ENCODE results near the gene TBX4.

Gene TBX4

DNA sequence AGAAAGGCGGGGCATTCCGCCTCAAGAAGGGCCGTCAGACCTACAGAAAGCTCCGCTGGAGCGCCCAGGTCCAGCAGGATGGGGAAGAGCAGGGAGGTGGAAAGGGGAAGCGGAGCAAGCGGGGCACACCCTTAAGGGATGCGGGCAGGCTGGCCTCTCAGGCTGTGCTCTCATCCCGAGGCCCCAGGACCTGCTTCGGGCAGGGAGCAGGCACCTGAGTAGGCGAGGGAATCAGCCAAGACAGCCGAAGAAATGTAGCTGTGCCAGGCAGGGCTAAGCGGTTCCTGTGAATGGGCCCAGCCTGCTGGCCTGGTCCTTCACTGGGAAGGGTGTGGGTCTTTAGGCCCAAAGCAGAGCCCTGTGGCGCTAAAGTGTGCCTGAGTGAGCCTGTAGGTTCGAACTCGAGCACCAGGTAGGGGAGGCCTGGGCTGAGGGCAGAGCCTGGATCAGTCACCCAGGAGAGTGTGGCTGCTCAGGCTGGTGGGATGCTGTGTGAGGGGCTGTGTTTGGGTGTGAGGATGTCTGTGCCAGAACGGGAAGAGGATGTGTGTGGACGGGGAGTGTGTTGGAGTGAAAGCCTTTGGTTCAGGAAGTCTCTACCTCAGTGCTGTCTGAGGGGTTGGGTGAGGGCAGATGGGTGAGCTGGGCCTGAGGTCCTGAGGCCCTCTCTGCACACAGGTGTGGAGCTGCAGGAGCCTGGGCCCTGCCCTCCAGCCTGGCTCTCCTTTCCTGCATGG, 3.3 kb downstream of the TBX4 start:
- DNase-seq, result no peak

DNA sequence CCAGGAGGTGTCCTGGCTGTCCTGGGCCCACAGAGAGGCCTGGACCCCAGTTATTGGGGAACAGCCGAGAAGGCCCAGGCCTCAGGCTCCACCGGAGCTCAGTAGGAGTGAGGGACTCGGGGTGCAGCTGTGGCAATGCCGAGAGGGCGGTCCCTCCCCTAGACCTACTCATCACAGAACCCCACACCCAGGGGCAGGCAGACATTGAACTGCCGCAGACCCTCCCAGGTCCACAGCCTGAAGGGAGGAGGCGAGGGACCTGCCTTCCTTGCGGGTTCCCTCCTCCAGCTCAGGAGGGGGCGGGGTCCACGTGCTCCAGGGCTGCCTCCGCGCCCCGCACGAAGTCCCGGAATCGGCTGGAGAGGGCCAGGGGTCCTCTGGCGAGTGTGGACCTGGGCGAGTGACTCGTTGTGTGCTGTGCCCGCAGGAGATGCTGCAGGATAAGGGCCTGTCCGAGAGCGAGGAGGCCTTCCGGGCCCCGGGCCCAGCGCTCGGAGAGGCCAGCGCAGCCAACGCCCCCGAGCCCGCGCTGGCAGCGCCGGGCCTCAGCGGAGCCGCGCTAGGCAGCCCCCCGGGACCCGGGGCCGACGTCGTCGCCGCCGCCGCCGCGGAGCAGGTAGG, 3.9 kb downstream of the TBX4 start:
- DNase-seq, result no peak

DNA sequence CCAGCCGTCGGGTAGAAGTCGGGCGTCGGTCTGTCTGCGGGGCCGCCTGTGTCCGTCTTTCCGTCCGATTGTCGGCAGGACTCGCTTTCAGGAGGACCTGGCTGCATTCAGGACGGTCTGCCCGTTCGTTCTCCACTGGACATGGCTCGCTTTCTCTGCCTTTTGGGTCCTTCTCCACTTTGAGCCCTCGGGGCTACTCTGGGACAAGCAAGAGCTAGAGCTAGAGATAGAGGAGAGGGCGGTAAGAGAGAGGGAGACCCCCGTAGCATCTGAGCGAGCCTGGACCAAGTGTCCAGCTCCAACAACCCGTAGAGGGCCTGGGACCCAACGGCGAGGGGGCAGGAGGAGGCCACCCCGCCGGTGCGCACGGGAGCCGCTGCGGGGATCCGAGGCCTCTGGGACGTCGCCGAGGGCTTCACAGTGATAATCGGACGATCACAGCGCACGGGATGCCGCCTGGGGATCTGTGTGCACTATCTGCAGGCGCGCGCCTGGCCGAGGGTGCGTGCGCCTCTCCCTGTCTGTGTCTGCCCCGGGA, 4.5 kb downstream of the TBX4 start:
- DNase-seq, result no peak

DNA sequence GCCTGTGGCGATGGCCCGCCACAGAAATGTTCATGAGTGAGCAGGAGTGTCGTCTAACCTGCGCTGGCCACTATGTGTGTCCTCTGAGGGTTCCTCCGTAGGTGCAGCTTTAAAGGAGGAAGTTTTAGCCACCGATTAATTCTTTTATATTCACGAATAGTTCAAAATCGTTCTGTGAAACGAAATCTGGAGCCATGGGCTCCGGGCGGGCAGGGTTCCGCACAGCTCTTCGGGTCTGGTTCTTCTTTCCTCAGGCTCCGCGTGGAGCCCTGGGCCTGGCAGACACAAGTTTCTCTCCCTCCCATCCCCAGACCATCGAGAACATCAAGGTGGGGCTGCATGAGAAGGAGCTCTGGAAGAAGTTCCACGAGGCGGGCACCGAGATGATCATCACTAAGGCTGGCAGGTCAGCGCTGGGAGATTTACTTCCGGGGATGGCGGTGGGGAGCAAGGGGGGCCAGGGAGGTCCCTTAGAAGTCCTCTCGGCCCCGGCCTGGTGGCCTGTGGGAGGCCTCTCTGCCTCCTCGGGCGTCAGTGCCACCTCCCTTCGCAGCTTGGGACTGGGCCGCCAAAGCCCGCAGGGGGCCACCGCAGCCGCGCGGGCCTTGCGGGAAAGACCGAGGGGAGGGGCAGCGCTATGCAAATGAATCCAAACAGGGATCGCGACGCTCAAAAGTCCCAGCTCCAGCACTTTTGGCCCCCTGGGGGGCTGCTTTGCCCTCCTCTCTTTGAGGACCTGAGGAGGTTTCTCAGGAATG, 5.2 kb downstream of the TBX4 start:
- no peak for DNase-seq

DNA sequence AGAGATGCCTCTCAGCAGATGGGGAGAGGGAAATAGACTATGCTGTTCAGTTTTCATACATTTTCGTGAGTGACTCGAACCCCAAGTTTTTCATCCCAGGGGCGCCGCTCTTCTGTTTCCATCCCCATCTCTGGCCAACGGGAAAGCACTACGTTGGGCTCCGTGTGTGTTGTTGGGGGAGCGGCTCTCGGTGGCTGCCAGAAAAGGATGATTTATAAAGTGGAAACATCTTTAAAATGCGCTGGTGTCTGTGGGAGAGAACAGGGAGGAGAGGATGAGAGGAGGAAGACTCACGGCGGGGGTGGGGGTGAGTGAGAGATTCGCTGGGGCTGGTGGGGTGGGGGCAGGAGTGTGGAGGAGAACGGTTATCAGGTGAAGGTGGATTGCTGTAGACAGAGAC, 5.8 kb downstream of the TBX4 start:
- no peak for DNase-seq

DNA sequence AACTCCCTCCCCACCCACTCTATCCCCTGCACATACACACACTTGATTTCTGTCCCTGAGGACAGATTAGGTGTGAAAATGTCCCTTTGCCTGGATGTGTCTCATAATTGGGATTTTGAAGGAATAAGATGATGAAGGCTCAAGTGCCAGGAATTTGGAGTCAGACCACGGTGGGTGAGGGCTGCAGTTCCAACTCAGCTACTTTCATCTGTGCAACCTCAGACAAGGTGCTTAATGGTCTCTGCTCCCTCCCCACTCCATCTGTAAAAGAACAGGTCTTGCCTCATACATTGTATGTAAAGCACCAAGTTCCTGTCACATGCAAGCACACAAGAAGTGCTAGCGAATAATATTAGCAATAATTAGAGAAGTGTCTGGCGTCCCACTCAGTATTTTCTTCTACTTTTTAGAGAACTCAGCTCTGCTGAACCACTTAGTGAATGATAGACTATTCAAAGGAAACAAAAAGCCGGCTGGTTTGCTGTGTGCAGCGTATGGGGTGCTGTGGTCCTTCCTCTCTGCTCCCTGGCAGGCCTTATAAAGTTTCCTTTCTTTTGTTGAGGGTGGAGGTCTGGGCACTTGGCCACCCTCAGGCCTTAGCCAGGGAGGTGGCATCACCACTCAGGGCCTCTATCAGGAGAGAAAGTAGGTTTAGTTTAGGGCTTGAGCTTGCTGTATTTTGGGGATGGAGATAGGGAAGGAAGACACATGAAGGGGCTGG, 6.4 kb downstream of the TBX4 start:
- no peak for DNase-seq

DNA sequence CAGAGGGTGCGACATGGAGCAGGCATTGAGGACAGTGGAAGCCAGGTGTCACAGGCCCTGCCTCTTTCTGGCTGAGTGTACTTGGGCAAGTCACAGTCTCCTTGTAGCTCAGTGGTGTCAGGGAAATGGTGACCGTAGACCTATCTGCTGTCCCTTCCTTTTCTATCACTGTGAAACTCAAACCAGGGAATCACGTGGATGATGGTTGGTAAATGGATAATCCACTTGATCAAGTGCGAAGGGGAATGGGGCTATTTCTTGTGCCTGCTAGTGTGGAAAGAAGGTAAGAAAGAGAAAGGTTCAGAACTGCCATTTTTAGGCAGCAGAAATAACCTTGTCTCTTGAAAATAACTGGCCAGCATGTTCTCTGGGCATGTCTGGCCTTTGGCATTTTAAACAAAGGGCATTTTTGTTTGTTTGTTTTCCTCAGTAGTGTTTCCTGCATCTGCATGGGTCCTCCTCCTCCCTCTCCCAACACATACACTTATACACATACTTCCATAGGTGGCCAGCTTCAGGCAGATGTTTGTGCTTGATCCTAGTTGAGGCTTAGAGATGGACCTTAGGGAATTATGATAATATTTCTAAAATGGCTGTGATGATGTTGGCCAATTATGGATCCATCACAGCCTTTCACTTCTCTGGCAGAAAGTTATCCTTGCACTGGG, 7.1 kb downstream of the TBX4 start:
- no peak for DNase-seq

DNA sequence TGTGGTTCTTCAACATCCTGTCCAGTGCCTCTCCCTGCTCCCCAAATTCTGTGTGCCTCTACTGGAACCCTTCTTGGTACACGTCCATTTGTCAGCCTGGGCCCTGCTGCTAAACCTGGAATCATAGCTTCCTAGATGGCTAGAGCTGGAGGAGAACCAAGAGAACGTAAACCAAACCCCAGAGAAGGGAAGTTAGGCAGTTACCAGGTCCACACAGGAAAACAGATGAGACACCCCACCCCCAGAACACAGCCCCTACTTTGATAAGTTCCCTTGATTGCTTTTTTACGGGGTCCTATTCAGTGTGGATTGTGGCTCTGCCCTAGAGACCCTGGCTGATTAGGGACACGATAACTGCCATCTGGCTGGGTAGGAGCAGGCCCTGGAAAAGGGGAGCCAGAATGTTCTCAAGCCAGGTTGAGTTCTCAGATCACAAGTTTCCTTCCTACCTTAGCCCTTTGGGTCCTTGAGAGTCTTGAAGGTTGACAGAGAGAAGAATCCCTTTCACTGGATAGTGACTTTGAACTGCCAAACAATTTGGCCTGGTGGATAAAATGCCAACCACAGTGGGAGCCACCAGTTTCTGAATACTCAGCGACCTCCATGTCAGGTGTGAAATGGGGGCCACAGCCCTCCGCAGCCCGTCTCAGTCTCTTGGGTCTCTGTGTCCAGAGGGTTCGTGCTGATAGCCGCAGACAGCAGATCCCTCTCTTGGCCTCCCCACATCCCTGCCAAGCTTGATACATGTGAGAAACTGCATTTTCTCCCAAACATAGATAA, 7.9 kb downstream of the TBX4 start:
- DNase-seq, result no peak

DNA sequence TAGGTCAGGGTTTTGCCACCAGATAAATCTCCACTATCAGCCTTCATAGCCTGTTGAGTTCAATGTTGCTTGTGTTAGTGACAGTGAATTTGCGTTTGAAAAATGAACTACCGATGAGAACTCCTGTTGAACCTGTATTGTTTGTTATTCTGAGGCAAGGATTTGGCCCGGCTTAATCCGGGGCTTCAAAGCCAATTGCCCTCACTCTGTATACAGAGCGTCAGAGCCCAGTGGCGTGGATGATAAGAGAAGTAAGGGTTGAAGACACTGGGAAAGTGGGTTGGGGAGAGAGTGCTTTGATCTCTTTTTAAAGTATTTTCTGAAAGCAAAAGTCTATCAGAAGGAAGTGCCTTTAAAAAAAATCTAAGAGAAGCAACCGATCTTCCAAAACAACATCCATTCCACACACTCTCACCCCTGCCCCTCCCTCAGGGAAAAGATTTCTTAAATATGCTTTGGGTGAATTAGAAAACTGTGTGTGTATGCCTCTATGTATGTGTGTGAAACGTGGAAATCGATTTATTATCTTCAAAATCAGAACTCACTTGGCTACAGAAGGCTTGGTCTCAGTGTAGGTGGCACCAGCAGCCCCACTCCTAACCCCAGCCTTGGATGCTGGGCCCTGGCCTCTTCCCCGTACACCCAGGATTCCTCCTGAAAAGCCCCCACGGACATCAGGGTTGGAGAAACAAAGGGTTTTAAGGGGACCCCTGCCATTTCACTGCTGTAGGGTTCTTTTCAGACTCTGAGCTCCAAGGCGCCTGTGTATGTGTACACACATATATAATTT, 8.8 kb downstream of the TBX4 start:
- DNase-seq, result no peak

DNA sequence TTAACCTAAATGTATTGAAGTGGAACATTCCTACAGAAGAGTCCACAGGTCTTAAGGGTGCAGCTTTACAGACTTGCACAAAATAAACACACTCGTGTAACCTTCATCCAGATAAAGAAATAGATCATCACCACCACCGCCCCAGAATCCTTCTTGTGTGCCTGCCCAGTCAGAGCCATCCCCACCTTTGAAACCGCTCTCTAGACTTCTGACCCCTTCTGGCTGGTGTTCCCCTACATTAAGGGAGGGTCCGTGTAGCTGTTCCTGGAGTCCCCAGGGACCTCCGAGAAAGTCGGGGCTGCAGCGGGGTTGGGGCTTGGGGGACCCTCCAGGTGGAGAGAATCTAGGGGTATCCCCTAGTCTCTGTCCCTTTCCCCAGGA, 9.4 kb downstream of the TBX4 start:
- DNase-seq, result no peak

DNA sequence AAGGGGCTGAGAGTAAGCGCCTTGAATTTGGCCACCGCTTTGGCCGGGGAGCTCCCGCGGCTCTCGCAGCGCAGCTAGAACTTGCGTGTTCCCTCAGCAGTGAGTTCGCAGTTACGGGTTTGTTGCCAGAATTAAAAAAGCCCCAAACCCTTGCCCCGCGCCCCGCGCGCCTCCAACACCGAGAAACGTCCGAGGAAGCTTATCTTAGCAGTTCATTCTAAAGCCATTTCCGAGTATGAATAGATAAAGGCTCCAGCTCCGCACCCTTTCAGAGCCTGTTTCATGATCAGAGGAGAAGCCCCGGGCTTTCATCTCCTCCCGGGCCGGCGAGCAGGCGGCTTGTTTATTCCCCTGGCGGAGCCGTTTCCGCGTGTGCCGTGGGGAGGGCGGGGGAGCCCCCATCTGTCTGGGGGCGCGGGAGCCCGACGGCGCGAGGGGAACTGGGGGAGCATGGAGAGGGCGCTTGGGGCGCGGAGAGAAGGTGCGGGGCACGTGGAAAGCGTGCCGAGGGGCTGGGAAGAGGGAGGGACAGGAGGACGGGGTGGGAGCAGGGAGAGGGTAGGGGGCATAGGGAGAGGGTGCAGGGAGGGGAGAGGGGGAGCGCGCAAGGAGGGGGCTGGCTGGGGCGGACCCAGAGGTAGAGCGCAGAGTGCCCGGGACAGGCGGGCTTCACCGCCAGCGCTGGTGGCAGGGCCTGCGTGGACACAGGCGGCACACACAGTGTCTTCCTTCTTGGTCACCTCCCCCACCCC, 9.9 kb downstream of the TBX4 start:
- no peak for DNase-seq

DNA sequence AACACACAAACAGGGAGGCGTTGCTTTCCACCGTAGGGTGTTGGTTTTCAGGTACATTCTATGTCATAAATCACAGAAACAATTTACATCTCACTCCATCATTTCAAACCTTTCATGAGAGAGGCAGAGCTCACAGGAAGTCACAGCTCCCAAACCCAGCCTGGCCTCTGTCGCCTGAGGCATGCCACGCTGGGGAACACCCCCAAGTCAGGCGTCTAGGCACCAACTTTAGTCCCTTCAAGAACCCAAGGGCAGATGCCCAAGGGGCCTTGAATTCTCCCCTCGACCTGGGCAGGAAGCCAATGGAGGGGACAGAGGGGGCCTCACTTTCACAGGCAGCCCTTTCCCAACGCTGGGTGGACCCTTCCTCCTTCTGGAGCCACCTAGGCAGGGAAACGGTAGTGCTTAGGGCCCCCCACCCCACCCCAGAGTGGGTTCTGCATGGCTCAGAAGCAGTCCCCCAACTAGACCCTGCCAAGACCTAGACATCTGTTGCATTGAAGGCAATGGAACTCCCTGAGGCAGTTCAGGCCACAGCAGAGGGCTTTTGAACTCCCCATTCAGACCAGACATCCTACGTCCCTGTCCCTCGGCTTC, 10.6 kb downstream of the TBX4 start:
- DNase-seq, result no peak

DNA sequence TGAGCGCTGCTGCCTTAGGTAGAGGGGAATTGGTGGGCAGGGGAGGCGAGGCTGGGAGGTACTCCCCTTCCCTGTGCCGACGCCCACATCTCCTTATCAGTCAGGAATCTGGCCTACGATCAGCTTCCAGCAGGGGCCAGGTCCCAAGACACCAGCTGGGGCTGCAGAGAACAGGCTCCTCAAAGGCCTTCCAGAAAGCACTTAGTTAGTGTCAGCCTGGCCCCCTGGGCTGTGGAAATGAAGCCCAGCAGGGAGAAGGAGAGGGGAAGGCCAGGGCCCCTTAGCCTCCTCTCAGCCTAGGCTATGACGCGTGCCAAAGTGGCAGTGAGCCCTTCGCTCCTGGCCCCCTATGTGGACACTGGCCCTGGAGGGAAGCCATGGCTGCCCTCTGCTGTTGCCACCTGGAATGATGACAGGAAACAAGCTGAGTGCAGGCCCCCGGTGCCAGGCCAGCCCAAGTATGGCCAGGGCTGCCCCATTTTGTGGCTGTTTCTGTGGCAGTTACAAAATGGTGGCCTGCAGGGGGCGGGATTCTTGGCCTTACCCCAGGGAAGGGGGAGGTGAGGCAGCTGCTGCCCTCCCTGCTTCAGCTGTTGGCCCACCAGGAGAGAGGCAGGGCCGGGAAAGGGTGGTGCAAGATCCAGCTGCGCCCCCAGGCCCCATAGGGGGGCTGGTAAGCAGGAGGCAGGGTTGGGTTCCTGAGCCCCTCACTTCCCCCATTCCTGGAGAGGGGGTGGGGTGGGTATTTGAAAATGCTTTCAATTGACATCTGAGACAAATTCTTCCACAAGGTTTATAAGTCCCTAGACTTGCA, 11.3 kb downstream of the TBX4 start:
- no peak for DNase-seq

DNA sequence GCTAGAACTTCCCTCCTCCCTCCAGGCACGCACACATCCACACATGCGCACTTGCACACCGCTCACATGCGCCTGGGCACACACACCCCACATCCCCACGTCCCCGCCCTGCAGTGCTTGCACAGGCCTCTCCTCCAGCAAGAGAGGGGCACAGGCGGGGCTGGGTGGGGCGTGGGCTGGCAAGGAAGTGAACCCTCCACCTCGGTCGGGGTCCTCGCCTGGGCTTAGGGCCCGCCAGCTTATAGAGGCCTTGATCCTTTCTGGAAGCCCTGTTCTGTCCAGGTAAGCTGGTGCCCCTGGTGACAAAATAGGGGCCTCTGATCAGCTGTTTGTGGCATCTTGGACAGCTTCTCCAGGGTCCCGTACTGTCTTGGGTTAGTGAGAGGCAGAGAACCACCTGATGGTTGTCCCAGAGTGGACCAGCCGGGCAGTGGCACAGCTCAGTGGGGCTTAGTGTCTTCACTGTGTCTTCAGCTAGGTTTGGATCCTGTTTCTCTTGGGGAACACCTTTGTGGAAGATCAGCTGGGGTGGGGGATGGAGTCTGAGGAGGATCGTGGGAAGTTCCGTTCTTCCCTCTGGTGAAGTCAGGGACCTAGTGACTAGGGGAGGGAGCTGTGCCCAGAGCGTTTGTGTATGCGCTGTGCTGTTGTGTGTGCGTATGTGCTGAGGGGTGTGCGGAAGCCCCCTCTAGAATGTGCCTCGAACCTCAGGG, 12.1 kb downstream of the TBX4 start:
- no peak for DNase-seq

DNA sequence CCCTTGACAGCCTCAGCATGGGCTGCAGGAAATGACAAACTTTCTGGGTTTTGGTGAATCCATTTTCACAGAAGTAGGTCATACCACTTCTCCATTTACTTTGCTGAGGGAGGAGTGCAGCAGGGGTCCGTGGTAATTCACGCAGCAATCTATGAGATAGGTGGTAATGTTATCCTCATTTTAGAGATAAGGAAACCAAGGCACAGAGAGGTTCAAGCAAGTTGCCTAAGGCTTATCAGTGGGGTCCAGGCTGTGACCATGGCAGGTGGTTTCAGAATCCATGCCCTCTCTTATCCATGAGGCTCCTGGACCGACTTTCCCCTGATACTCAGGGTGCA, 12.6 kb downstream of the TBX4 start:
- no peak for DNase-seq

DNA sequence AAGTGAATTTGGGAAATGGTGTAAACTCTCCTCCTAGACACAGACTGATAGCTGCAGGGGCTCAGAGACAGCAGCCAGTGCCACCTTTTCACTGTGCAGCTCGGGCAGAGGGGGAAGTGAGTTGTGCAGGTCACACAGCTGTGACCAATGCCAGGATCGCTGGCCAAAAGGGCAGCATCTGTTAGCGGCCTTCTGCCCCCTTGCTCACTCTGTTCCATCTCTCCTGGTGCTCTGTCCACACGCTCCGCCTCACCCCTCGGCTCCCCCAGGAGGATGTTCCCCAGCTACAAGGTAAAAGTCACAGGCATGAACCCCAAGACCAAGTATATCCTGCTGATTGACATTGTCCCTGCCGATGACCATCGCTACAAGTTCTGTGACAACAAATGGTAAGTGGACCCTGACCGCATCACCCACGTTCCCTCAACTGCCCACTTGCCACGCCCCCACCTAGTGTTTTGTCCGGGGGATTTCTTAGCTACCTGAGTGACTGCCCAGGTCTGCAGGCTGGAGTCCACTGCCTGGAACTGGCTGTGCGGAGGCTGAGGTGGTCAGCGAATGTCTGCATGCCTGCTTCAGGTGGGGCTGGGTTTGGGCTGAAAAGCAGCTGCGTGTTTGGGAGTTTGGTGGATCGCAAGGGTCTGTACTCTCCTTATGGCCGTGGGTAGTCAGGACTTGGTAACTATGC, 13.5 kb downstream of the TBX4 start:
- no peak for DNase-seq

DNA sequence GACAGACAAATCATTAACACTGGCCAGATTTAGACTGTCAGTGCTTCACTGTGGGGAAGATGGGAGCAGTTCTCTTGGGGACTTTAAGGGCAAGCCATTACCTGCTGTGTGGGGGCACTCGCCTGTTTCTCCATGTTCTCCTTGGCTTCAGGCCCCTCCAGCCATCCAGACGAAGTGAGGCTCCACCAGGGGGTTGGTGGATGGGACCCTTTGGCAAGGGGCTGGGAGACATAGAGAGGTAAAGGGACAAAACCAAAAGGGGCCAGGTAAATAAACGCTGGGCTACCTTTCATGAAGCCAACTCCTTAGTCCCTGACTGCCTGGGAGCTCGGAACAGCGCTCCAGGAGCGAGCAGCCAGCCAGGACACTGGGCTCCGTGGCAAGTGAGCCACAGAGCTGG, 14.0 kb downstream of the TBX4 start:
- DNase-seq, result no peak
